GM12865 (cell line): ENCODE measurements around the gene ABCA2.

Source experiments
- DNase-seq: peaks from one replicate; pipeline ENCODE4 v3.0.0; 2010; ENCODE audit warnings: low read depth
- H3K4me3 ChIP-seq: 2 replicates; pipeline ENCODE4 v1.5.1; 2011; ENCODE audit warnings: mild to moderate bottlenecking, low read depth, low read length, control low read depth
- TF ChIP-seq, protein P1 (sequence below): IDR thresholded peaks from 2 replicates; pipeline ENCODE4 v1.5.1; 2011; ENCODE audit warnings: low read length, control low read depth, low read depth, inconsistent platforms; ENCODE audit not compliant: insufficient read depth; ENCODE audit errors: missing control alignments

ABCA2 gene

DNA sequence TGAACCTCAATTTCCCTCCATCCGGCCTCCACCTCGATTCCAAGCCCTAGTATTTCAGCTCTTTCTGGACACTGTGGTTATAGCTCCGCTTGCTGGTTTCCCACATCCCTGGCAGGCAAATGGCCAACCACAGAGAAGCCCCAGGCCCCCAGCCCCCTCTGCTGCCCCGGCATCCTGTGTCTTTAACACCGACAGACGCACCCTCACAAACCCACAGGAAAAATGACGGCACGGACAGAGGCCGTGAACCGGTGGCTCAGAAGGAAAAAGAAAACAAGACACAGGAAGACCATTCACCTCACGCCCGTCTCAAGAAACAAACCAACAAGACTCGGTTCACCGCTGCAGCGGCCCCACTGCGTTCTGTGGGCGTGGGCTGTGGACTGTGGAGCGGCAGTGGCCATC lies 30.2 kb downstream of the ABCA2 start:
- no peak overlapping the region for H3K4me3 ChIP-seq
- TF ChIP-seq, protein P1, sequence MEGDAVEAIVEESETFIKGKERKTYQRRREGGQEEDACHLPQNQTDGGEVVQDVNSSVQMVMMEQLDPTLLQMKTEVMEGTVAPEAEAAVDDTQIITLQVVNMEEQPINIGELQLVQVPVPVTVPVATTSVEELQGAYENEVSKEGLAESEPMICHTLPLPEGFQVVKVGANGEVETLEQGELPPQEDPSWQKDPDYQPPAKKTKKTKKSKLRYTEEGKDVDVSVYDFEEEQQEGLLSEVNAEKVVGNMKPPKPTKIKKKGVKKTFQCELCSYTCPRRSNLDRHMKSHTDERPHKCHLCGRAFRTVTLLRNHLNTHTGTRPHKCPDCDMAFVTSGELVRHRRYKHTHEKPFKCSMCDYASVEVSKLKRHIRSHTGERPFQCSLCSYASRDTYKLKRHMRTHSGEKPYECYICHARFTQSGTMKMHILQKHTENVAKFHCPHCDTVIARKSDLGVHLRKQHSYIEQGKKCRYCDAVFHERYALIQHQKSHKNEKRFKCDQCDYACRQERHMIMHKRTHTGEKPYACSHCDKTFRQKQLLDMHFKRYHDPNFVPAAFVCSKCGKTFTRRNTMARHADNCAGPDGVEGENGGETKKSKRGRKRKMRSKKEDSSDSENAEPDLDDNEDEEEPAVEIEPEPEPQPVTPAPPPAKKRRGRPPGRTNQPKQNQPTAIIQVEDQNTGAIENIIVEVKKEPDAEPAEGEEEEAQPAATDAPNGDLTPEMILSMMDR = no peak
- peak; percentile 44 for DNase-seq

DNA sequence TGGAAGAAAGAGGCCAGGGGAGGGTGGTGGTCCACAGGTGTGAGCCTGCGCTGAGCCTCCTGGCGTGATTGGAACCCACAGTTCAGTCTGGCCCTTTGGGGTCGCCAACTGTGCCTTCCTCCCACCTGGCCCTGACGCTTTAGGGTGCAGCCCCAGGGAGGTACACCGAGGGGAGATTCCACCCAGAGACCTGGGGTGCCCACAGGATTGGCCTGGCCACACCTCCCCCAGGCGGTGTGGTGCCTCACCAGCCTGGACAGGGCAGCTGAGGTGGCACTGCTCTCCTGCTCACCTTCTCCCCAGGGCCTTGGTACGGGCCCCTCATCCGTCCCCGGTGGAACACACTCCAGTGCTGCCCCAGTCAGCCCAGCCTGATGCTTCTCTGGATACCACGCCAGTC lies 30.7 kb downstream of the ABCA2 start:
- DNase-seq = no peak
- H3K4me3 ChIP-seq = no peak overlapping the region
- TF ChIP-seq, protein P1 = no peak

DNA sequence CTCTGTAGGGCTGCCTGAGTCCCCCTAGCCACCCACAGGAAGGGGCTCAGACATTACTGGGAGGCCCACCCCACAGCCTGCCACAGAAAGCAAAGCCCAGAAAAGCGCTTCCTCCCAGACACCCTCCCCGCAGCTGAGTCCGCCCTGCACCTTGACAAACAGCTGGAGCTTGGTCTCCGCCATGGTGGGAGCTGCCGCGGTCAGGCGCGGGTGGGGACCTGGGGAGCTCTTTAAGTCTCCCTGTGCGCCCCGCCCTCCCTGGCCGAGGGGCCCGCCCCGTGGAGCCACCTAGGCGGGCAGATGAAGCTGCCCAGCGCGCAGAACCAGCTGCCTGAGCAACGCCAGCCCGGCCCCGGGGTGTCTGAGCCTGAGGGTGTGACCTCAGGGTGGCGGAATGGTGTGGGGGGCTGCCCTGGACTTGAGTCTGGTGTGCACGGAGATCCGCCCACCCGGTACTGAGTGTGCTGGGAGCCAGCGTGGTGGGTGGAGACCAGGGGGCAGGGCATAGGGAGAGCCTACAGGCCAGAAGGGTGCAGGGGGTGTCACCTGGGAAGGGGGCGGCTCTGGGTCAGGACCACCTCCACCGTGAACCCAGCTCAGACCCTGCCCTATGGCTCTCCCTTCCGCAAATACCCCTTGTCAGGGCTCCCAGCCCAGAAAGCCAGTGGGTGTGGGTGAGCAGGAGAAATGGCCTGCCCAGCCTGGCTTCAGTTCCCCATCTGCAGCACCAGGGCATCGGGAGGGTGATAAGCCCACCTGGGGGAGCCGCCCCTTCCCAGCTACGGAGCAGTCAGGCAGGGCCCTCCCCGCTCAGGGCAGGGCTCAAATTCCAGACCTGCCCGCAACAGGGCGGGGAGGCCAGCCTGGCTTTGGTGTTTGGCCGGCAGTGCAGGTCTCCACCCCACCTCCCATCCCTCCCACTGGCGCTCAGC lies 31.4 kb downstream of the ABCA2 start, which contains the start of gene CLIC3:
Gene CLIC3 (minus strand): TSS at position 208 of the 932 bp plus-strand sequence. CDS start 25 bp downstream, at position 183.
- TF ChIP-seq, protein P1 = no peak
- no peak for DNase-seq
- H3K4me3 ChIP-seq = no peak within 1 kb of the TSS

DNA sequence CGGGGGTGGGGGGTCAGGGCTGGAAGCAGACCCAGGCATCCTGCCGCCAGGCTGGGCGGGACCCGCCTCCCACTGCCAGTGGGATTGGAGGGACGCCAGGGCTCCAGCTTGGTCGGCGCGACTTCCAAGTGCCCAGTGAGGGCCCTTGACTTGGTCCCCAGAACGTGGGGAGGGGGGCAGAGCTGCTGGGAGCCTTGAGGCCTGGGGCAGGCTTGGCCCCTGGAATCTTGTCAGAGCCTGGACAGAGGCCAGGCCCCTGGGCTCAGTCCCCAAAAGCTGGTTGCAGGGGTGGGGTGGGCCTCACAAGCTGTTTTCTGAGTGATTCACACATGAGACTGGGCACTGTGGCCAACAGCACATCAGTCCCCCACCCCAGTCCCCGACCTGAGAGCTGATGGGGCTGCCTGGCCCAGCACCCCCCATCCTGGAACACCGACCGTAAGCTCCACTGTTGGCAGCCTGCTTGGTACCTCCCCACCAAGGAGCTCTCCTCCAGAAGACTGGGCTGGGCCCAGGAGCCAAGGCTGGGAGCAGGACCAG lies 32.2 kb downstream of the ABCA2 start:
- no peak for DNase-seq
- TF ChIP-seq, protein P1 = no peak
- no peak overlapping the region for H3K4me3 ChIP-seq

DNA sequence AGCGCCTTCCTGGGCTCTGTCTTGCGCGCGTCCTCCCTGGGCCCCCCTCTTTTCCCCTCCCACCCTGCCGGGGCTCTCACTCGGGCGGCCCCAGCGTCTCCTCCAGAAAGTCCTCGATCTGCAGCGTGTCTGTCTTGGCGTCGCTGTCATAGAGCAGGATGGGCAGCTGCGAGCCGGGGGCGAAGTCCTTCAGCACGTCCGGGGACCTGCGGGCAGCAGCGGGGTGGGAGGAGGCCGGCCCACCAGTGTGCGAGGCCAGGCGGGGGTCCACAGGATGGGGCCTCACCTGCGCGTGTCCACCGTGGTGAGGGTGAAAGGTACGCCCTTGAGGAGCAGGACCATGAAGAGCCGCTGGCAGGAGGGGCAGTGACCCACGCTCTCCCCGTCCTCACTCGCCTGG lies 32.7 kb downstream of the ABCA2 start:
- no peak for DNase-seq
- no peak overlapping the region for H3K4me3 ChIP-seq
- TF ChIP-seq, protein P1 = no peak

DNA sequence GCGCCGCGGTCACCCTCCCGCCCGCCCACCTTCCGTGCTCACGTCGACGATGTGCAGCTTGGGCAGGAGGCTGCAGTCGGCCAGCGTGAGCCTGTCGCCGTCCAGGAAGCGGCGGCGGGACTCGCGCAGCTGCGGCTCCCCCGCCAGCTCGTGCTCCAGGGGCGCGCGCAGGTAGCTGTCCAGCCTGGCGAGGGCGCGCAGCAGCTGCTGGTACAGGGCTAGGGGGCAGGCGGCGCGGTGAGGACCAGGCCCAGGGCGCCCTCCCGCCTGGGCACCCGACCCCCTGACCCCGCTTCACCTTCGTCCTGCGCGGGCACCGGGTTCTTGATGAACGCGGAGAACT lies 33.2 kb downstream of the ABCA2 start:
- H3K4me3 ChIP-seq = no peak overlapping the region
- TF ChIP-seq, protein P1 = no peak
- no peak for DNase-seq
